Loucy (cell line): Measurements from ENCODE around the gene PSMG3.

Experiments
- H2AFZ ChIP-seq: fragments of 200-600 bp; sonication (generic); 2 replicates; pipeline ENCODE4 v1.6.0; 2016; ENCODE audit warnings: antibody characterized with exemption, mild to moderate bottlenecking, low read length, moderate library complexity
- H3F3A ChIP-seq: fragments of 200-600 bp; 2 replicates; pipeline ENCODE4 v1.6.0; 2016; ENCODE audit warnings: antibody characterized with exemption, low read depth, mild to moderate bottlenecking
- H3K27me3 ChIP-seq: fragments of 200-600 bp; sonication (generic); 2 replicates; pipeline ENCODE4 v1.6.1; 2014; ENCODE audit warnings: low read length, mild to moderate bottlenecking; ENCODE audit not compliant: insufficient read depth, poor library complexity, severe bottlenecking
- H3K36me3 ChIP-seq: fragments of 200-600 bp; sonication (generic); 2 replicates; pipeline ENCODE4 v1.6.1; 2016; ENCODE audit warnings: low read length; ENCODE audit not compliant: insufficient read depth
- H3K4me1 ChIP-seq: fragments of 200-600 bp; sonication (generic); 2 replicates; pipeline ENCODE4 v1.5.1; 2014; ENCODE audit warnings: low read length, mild to moderate bottlenecking; ENCODE audit not compliant: insufficient read depth, poor library complexity, severe bottlenecking
- H3K4me2 ChIP-seq: fragments of 200-600 bp; sonication (generic); 2 replicates; pipeline ENCODE4 v1.6.0; 2014; ENCODE audit warnings: antibody characterized with exemption, low read length, low read depth, mild to moderate bottlenecking; ENCODE audit not compliant: poor library complexity, severe bottlenecking
- H3K4me3 ChIP-seq: fragments of 200-600 bp; sonication (generic); 2 replicates; pipeline ENCODE4 v1.5.1; 2014; ENCODE audit warnings: low read length, mild to moderate bottlenecking, mixed read lengths; ENCODE audit not compliant: poor library complexity, severe bottlenecking
- H3K79me2 ChIP-seq: fragments of 200-600 bp; sonication (generic); 2 replicates; pipeline ENCODE4 v1.6.1; 2014; ENCODE audit warnings: low read length; ENCODE audit not compliant: insufficient read depth
- H3K9ac ChIP-seq: fragments of 200-600 bp; sonication (generic); 2 replicates; pipeline ENCODE4 v1.6.0; 2014; ENCODE audit warnings: mild to moderate bottlenecking, low read depth, low read length, moderate library complexity; ENCODE audit not compliant: poor library complexity, severe bottlenecking
- H3K9me2 ChIP-seq: fragments of 200-600 bp; sonication (generic); replicated peaks from 2 replicates; pipeline ENCODE4 v1.6.1; 2016; ENCODE audit warnings: low read depth, low read length, mixed read lengths
- H3K9me3 ChIP-seq: fragments of 200-600 bp; sonication (generic); 2 replicates; pipeline ENCODE4 v1.6.1; 2014; ENCODE audit warnings: mild to moderate bottlenecking, antibody characterized with exemption, low read length, low read depth; ENCODE audit not compliant: insufficient read depth
- H4K20me1 ChIP-seq: fragments of 200-600 bp; sonication (generic); 2 replicates; pipeline ENCODE4 v1.6.0; 2014; ENCODE audit warnings: antibody characterized with exemption, low read length, mild to moderate bottlenecking; ENCODE audit not compliant: insufficient read depth, poor library complexity, severe bottlenecking
- EZH2phosphoT487 ChIP-seq: fragments of 200-600 bp; IDR thresholded peaks from 2 replicates; pipeline ENCODE4 v1.6.1; 2018; ENCODE audit warnings: antibody characterized with exemption, mild to moderate bottlenecking, moderate library complexity, borderline replicate concordance
- TF ChIP-seq, protein P1 (sequence below): fragments of 200-600 bp; sonication (generic); conservative IDR thresholded peaks from 2 replicates; pipeline ENCODE4 v1.5.1; 2014; ENCODE audit warnings: mild to moderate bottlenecking, antibody characterized with exemption, low read length

The PSMG3 gene

DNA sequence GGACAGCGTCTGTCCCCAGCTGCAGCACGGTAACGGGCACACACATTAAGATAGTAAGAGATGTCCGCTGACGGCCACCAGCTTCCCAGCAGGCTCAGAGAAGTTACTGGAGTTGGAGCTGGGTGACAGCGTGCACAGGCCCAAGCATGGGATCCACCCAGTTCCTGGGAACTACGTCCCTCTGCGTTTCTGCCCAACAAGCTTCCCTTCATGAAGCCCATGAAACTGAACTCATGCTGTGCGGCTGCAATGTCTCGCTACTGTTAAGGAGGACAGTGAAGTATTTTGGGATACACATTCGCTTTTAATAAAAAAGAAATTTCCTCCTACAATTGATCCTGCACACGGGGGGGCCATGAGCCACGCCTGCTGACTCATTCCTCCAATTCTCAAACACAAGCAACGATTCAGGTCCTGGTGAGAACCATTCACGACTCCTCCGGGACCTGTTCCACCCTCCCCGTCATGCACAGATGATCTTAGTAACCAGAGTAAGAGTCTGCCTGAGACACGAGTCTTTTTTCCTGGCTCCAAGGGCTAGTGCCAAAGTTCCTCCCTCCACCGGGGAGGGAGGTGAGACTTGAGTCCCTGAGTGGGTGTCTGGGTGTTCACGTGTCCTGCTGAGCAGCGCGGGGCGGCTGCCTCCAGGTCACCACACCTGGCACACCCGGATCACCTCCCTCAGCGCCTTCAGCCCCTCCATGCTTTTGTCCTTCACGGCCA, 2.6 kb downstream of the PSMG3 start:
- H3K9ac ChIP-seq, result no peak overlapping the region
- H3F3A ChIP-seq, result 0 out of 2 replicates have a peak, but pooled peaks cover 1% of the 10 kb centered on the region
- H3K79me2 ChIP-seq, result peaks cover 40% of the 10 kb centered on the region

DNA sequence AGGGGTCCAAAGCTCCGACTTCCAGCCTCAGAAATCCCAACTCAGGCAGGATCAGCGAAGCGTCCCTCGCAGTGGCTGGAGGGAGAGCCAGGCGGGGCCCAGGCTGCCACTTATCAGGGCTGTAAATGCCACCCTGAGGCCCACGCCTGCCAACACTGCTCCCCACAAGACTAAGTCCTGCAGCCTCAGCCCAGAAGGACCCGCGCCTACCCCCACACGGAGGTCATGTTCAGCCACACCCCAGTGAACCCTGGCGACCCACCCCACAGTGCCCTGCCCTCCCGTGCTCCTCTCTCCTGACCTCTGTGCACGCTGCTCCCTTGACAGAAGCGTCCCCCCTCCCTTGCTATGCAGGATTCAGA, 3.2 kb downstream of the PSMG3 start:
- no peaks in the 10 kb centered on the region for H3K27me3 ChIP-seq
- H3K4me2 ChIP-seq, result peak overlapping the region; percentile 51
- peaks cover 37% of the 10 kb centered on the region for H3K79me2 ChIP-seq
- peaks cover 8% of the 10 kb centered on the region for H3K4me1 ChIP-seq
- H3K4me3 ChIP-seq, result no peak overlapping the region
- no peaks in the 10 kb centered on the region for H4K20me1 ChIP-seq
- H3K9ac ChIP-seq, result no peak overlapping the region
- no peaks in the 10 kb centered on the region for H3K9me3 ChIP-seq
- H2AFZ ChIP-seq, result no peak overlapping the region
- TF ChIP-seq, protein P1, sequence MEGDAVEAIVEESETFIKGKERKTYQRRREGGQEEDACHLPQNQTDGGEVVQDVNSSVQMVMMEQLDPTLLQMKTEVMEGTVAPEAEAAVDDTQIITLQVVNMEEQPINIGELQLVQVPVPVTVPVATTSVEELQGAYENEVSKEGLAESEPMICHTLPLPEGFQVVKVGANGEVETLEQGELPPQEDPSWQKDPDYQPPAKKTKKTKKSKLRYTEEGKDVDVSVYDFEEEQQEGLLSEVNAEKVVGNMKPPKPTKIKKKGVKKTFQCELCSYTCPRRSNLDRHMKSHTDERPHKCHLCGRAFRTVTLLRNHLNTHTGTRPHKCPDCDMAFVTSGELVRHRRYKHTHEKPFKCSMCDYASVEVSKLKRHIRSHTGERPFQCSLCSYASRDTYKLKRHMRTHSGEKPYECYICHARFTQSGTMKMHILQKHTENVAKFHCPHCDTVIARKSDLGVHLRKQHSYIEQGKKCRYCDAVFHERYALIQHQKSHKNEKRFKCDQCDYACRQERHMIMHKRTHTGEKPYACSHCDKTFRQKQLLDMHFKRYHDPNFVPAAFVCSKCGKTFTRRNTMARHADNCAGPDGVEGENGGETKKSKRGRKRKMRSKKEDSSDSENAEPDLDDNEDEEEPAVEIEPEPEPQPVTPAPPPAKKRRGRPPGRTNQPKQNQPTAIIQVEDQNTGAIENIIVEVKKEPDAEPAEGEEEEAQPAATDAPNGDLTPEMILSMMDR, result no peak
- no peak for TF ChIP-seq EZH2phosphoT487
- H3K9me2 ChIP-seq, result no peaks in the 10 kb centered on the region
- no peaks in the 10 kb centered on the region for H3F3A ChIP-seq
- H3K36me3 ChIP-seq, result no peaks in the 10 kb centered on the region

More for the DNA sequence above, 2.6 kb downstream of the PSMG3 start:
- no peak overlapping the region for H2AFZ ChIP-seq
- no peaks in the 10 kb centered on the region for H4K20me1 ChIP-seq
- H3K27me3 ChIP-seq, result no peaks in the 10 kb centered on the region
- no peaks in the 10 kb centered on the region for H3K36me3 ChIP-seq
- peak overlapping the region; percentile 51 for H3K4me2 ChIP-seq
- no peaks in the 10 kb centered on the region for H3K9me3 ChIP-seq
- H3K4me3 ChIP-seq, result no peak overlapping the region
- no peaks in the 10 kb centered on the region for H3K9me2 ChIP-seq
- H3K4me1 ChIP-seq, result peaks cover 8% of the 10 kb centered on the region
- no peak for TF ChIP-seq EZH2phosphoT487
- TF ChIP-seq, protein P1, result no peak

DNA sequence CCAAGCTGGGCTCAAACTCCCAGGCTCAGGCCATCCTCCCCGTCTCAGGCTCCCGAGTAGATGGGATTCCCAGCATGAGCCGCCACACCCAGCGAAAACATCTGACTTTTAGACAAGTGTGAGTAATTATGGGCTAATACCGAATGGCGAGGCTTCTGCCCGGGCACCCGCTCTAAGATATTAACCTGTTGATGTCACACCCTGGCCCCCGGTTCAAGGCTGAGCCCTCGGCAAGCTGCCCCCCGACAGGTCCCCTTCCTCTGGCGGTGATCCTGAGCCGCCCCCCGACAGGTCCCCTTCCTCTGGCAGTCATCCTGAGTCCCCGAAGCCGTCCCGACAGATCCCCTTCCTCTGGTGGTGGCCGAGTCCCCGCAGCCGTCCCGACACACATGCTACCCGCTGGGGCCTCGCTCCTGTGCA, 5.2 kb downstream of the PSMG3 start:
- Histone ChIP-seq H3K79me2 (peaks cover 20% of the 10 kb centered on the region), H3K9ac (no peak overlapping the region), H3K4me3 (no peak overlapping the region), H3K4me1 (peaks cover 3% of the 10 kb centered on the region), H3F3A (no peaks in the 10 kb centered on the region), H3K36me3 (no peaks in the 10 kb centered on the region), H3K9me2 (no peaks in the 10 kb centered on the region), H3K4me2 (no peak overlapping the region), H2AFZ (no peak overlapping the region), H3K27me3 (no peaks in the 10 kb centered on the region), H4K20me1 (no peaks in the 10 kb centered on the region), H3K9me3 (no peaks in the 10 kb centered on the region)
- TF ChIP-seq EZH2phosphoT487, result no peak
- TF ChIP-seq, protein P1, result no peak
